ENCODE results near the gene LETMD1. TPM values are rescaled to one million over a fixed set of nuclear protein-coding genes. Genes with fewer than 3 reads are reported as not detected.

LETMD1 gene
- total and polyA plus RNA-seq, 2 of the 13 experiments (the other 11 are each of a cell fraction or from before 2014, with no cell fraction given), result 43.3 to 87.7 TPM

GRCh38 chr12:51048661-51049251 is 629 bp downstream of the LETMD1 start:
- Histone ChIP-seq H3K27ac (ENCODE audit: extremely low read length, insufficient read depth, low read length) (peak overlapping the region; percentile 94), H3K4me3 (replicated peaks in 1 of 3; ENCODE audit: insufficient read depth in 1 of 3, low read depth in 2 of 3, low read length in 3 of 3) (peak overlapping the region; percentile 75 to 86 (median 81)), H2AFZ (ENCODE audit: low read length) (peak overlapping the region; percentile 73), H3K27me3 (ENCODE audit: control insufficient read depth in 1 of 2, insufficient read depth in 2 of 2, low read length in 2 of 2) (no peaks in the 10 kb centered on the region; a peak in 1 of 5 replicates), H4K20me1 (ENCODE audit: insufficient read depth, low read length) (no peaks in the 10 kb centered on the region), H3K9ac (ENCODE audit: insufficient read depth, low read depth, low read length) (peak overlapping the region; percentile 89), H3K4me2 (ENCODE audit: low read depth, low read length) (peak overlapping the region; percentile 81), H3K79me2 (ENCODE audit: insufficient read depth, low read length) (peaks cover 18% of the 10 kb centered on the region), H3K4me1 (ENCODE audit: insufficient read depth, low read length) (peaks cover 22% of the 10 kb centered on the region), H3K9me3 (ENCODE audit: low read length) (no peaks in the 10 kb centered on the region), H3K36me3 (replicated peaks in 1 of 2; ENCODE audit: control insufficient read depth in 1 of 2, insufficient read depth in 2 of 2, low read length in 2 of 2) (peaks cover 1 to 13% of the 10 kb centered on the region in 2 experiments; a peak in 3 of 5 replicates)
- ChIA-PET CTCF (ENCODE audit: low intra/inter-chr PET ratio, low total read pairs) (interaction anchor here (0.9 kb wide), 1 partner anchor 293 kb away, joined by 6 read pairs; no protein-coding TSS in a partner anchor), POLR2A (interaction anchor here (0.6 to 2.0 kb wide), 5 partner anchors 18 to 292 kb away, joined by 3 to 10 read pairs (median 4); partner anchors contain the start of genes CSRNP2 and SLC11A2)
- FAIRE-seq, result peak; percentile 18
- ATAC-seq, result peak; percentile 19
- intact Hi-C loops (cut with micrococcal nuclease; ENCODE audit: unreplicated experiment) (loop anchor here (1.0 to 10.0 kb wide), 3 partner anchors 35 to 293 kb away; partner anchors contain the start of gene CSRNP2), in situ Hi-C loops (cut with HindIII; ENCODE audit: extremely low pct_ligation_motif_present, low pct_unique_long_range_greater_than_20kb) (no loop called here)
- 3% methylated on average over 14 of the region's 14 CpGs for WGBS (ENCODE audit: low lambda C conversion rate)
- TSS peak; percentile 73 for BruUV-seq (replicated peaks)
- no peak for DNase-seq (ENCODE audit: low spot score)
- TF ChIP-seq PATZ1 (CRISPR knock-in tag; IDR thresholded peaks at IDR 0.05) (no peak), ZNF607 (CRISPR knock-in tag; IDR thresholded peaks at IDR 0.05; ENCODE audit: borderline replicate concordance) (0 out of 2 replicates have a peak, but pooled peaks have one; percentile 15), KLF11 (CRISPR knock-in tag; IDR thresholded peaks at IDR 0.05) (no peak), POLR2A (IDR thresholded peaks at IDR 0.05; ENCODE audit: insufficient read depth in 1 of 2, low read depth in 2 of 2, low read length in 2 of 2) (0 out of 4 replicates have a peak, but pooled peaks of 1 of the 2 experiments have one; percentile 22), ZNF546 (CRISPR knock-in tag; conservative IDR thresholded peaks at IDR 0.05) (0 out of 2 replicates have a peak, but pooled peaks have one; percentile 30), ZNF160 (CRISPR knock-in tag; IDR thresholded peaks at IDR 0.05) (0 out of 2 replicates have a peak, but pooled peaks have one; percentile 37), GZF1 (CRISPR knock-in tag; IDR thresholded peaks at IDR 0.05) (0 out of 2 replicates have a peak, but pooled peaks have one; percentile 64), HNRNPH1 (optimal IDR thresholded peaks at IDR 0.05; ENCODE audit: low read depth, low read length) (no peak), GATAD2A (CRISPR knock-in tag; IDR thresholded peaks at IDR 0.05) (no peak), ZNF691 (CRISPR knock-in tag; IDR thresholded peaks at IDR 0.05; ENCODE audit: borderline replicate concordance, low read depth) (0 out of 2 replicates have a peak, but pooled peaks have one; percentile 10), SNAPC5 (CRISPR knock-in tag; IDR thresholded peaks at IDR 0.05; ENCODE audit: borderline replicate concordance) (0 out of 2 replicates have a peak, but pooled peaks have one; percentile 1), MEIS1 (CRISPR knock-in tag; IDR thresholded peaks at IDR 0.05; ENCODE audit: borderline replicate concordance) (0 out of 2 replicates have a peak, but pooled peaks have one; percentile 13), BCL6 (CRISPR knock-in tag; IDR thresholded peaks at IDR 0.05) (no peak), ZNF710 (CRISPR knock-in tag; IDR thresholded peaks at IDR 0.05; ENCODE audit: borderline replicate concordance) (0 out of 2 replicates have a peak, but pooled peaks have one; percentile 9), PHF8 (CRISPR knock-in tag; IDR thresholded peaks at IDR 0.05) (no peak; the same call in 1 of the 2 replicates), THAP7 (CRISPR knock-in tag; IDR thresholded peaks at IDR 0.05) (no peak), ZNF460 (CRISPR knock-in tag; IDR thresholded peaks at IDR 0.05; ENCODE audit: borderline replicate concordance) (no peak), ZNF136 (CRISPR knock-in tag; IDR thresholded peaks at IDR 0.05; ENCODE audit: low read depth) (0 out of 2 replicates have a peak, but pooled peaks have one; percentile 14)
